HEK293 (cell line): Measurements from ENCODE around the gene POT1.

Experiments used
- BCL11A ChIP-seq: fragments of 450-650 bp; formaldehyde crosslinking; IDR thresholded peaks from 2 replicates; pipeline ENCODE4 v1.5.1; 2016; ENCODE audit warnings: low read depth, missing biosample characterization, missing genetic modification characterization
- FEZF1 ChIP-seq: fragments of 450-650 bp; formaldehyde crosslinking; IDR thresholded peaks from 2 replicates; pipeline ENCODE4 v1.5.1; 2016; ENCODE audit warnings: missing biosample characterization, missing genetic modification characterization
- GLIS1 ChIP-seq: fragments of 450-650 bp; formaldehyde crosslinking; IDR thresholded peaks from 2 replicates; pipeline ENCODE4 v1.5.1; 2016; ENCODE audit warnings: missing biosample characterization, missing genetic modification characterization
- KLF10 ChIP-seq: fragments of 450-650 bp; IDR thresholded peaks from 2 replicates; pipeline ENCODE4 v1.5.1; 2018; ENCODE audit warnings: missing biosample characterization, mild to moderate bottlenecking, missing genetic modification characterization
- KLF9 ChIP-seq: fragments of 450-650 bp; formaldehyde crosslinking; IDR thresholded peaks from 2 replicates; pipeline ENCODE4 v1.5.1; 2016; ENCODE audit warnings: missing biosample characterization, missing genetic modification characterization, low read depth
- SALL2 ChIP-seq: fragments of 450-650 bp; formaldehyde crosslinking; IDR thresholded peaks from 2 replicates; pipeline ENCODE4 v1.5.0; 2017; ENCODE audit warnings: missing biosample characterization, mild to moderate bottlenecking, missing genetic modification characterization, borderline replicate concordance
- ZBTB21 ChIP-seq: fragments of 450-650 bp; formaldehyde crosslinking; IDR thresholded peaks from 2 replicates; pipeline ENCODE4 v1.5.1; 2017; ENCODE audit warnings: missing biosample characterization, missing genetic modification characterization
- ZBTB8A ChIP-seq: fragments of 450-650 bp; formaldehyde crosslinking; IDR thresholded peaks from 2 replicates; pipeline ENCODE4 v1.5.1; 2016; ENCODE audit warnings: missing biosample characterization, missing genetic modification characterization
- ZFP69B ChIP-seq: fragments of 450-650 bp; formaldehyde crosslinking; IDR thresholded peaks from 2 replicates; pipeline ENCODE4 v1.5.1; 2016; ENCODE audit warnings: missing biosample characterization, missing genetic modification characterization
- ZIC2 ChIP-seq: fragments of 450-650 bp; formaldehyde crosslinking; IDR thresholded peaks from 2 replicates; pipeline ENCODE4 v1.5.1; 2016; ENCODE audit warnings: missing biosample characterization, missing genetic modification characterization
- ZNF133 ChIP-seq: fragments of 450-650 bp; formaldehyde crosslinking; IDR thresholded peaks from 2 replicates; pipeline ENCODE4 v1.5.1; 2016; ENCODE audit warnings: missing biosample characterization, missing genetic modification characterization
- ZNF174 ChIP-seq: fragments of 450-650 bp; formaldehyde crosslinking; IDR thresholded peaks from 2 replicates; pipeline ENCODE4 v1.5.0; 2017; ENCODE audit warnings: missing biosample characterization, mild to moderate bottlenecking, missing genetic modification characterization
- ZNF18 ChIP-seq: fragments of 450-650 bp; formaldehyde crosslinking; IDR thresholded peaks from 2 replicates; pipeline ENCODE4 v1.5.1; 2016; ENCODE audit warnings: missing biosample characterization, missing genetic modification characterization
- ZNF184 ChIP-seq: fragments of 450-650 bp; IDR thresholded peaks from 2 replicates; pipeline ENCODE4 v1.5.1; 2018; ENCODE audit warnings: missing biosample characterization, mild to moderate bottlenecking, missing genetic modification characterization
- ZNF23 ChIP-seq: fragments of 450-650 bp; formaldehyde crosslinking; IDR thresholded peaks from 2 replicates; pipeline ENCODE4 v1.5.1; 2016; ENCODE audit warnings: missing biosample characterization, missing genetic modification characterization, borderline replicate concordance
- ZNF26 ChIP-seq: fragments of 450-650 bp; formaldehyde crosslinking; IDR thresholded peaks from 2 replicates; pipeline ENCODE4 v1.5.1; 2016; ENCODE audit warnings: missing biosample characterization, missing genetic modification characterization
- ZNF266 ChIP-seq: fragments of 450-650 bp; formaldehyde crosslinking; IDR thresholded peaks from 2 replicates; pipeline ENCODE4 v1.5.1; 2016; ENCODE audit warnings: missing biosample characterization, missing genetic modification characterization, low read depth
- ZNF391 ChIP-seq: fragments of 450-650 bp; formaldehyde crosslinking; IDR thresholded peaks from 2 replicates; pipeline ENCODE4 v1.5.1; 2016; ENCODE audit warnings: low read depth, missing biosample characterization, missing genetic modification characterization, borderline replicate concordance
- ZNF416 ChIP-seq: fragments of 450-650 bp; formaldehyde crosslinking; IDR thresholded peaks from 2 replicates; pipeline ENCODE4 v1.5.1; 2016; ENCODE audit warnings: missing biosample characterization, missing genetic modification characterization
- ZNF473 ChIP-seq: fragments of 450-650 bp; formaldehyde crosslinking; IDR thresholded peaks from 2 replicates; pipeline ENCODE4 v1.5.1; 2017; ENCODE audit warnings: missing biosample characterization, missing genetic modification characterization
- ZNF501 ChIP-seq: fragments of 450-650 bp; formaldehyde crosslinking; IDR thresholded peaks from 2 replicates; pipeline ENCODE4 v1.5.1; 2016; ENCODE audit warnings: missing biosample characterization, missing genetic modification characterization
- ZNF514 ChIP-seq: fragments of 450-650 bp; formaldehyde crosslinking; IDR thresholded peaks from 2 replicates; pipeline ENCODE4 v1.5.1; 2016; ENCODE audit warnings: missing biosample characterization, missing genetic modification characterization
- ZNF518A ChIP-seq: fragments of 450-650 bp; formaldehyde crosslinking; conservative IDR thresholded peaks from 2 replicates; pipeline ENCODE4 v1.5.1; 2016; ENCODE audit warnings: low read depth, missing biosample characterization, missing genetic modification characterization
- ZNF548 ChIP-seq: fragments of 450-650 bp; formaldehyde crosslinking; IDR thresholded peaks from 2 replicates; pipeline ENCODE4 v1.5.1; 2016; ENCODE audit warnings: missing biosample characterization, missing genetic modification characterization
- ZNF660 ChIP-seq: fragments of 450-650 bp; IDR thresholded peaks from 2 replicates; pipeline ENCODE4 v1.5.1; 2018; ENCODE audit warnings: missing biosample characterization, mild to moderate bottlenecking, missing genetic modification characterization
- ZNF768 ChIP-seq: fragments of 450-650 bp; formaldehyde crosslinking; IDR thresholded peaks from 2 replicates; pipeline ENCODE4 v1.5.1; 2018; ENCODE audit warnings: missing biosample characterization, mild to moderate bottlenecking, missing genetic modification characterization
- ZNF785 ChIP-seq: fragments of 450-650 bp; formaldehyde crosslinking; IDR thresholded peaks from 2 replicates; pipeline ENCODE4 v1.5.1; 2016; ENCODE audit warnings: missing biosample characterization, missing genetic modification characterization
- ZNF792 ChIP-seq: fragments of 450-650 bp; formaldehyde crosslinking; IDR thresholded peaks from 2 replicates; pipeline ENCODE4 v1.5.1; 2016; ENCODE audit warnings: missing biosample characterization, missing genetic modification characterization
- ZNF830 ChIP-seq: fragments of 450-650 bp; IDR thresholded peaks from 2 replicates; pipeline ENCODE4 v1.5.0; 2018; ENCODE audit warnings: missing biosample characterization, missing genetic modification characterization, low read depth, mild to moderate bottlenecking, moderate library complexity
- ZSCAN30 ChIP-seq: fragments of 450-650 bp; IDR thresholded peaks from 2 replicates; pipeline ENCODE4 v1.5.1; 2018; ENCODE audit warnings: missing biosample characterization, mild to moderate bottlenecking, missing genetic modification characterization, moderate library complexity
- ZSCAN4 ChIP-seq: fragments of 450-650 bp; formaldehyde crosslinking; IDR thresholded peaks from 2 replicates; pipeline ENCODE4 v1.5.1; 2017; ENCODE audit warnings: missing biosample characterization, missing genetic modification characterization

POT1 gene

GRCh38 chr7:124929467-124930172 lies at the start of gene POT1 (continued):
- no peak; the same call in 1 of the 2 replicates for TF ChIP-seq KLF9
- peak; percentile 99 for TF ChIP-seq ZBTB21
- peak; percentile 85 for TF ChIP-seq GLIS1
- TF ChIP-seq ZNF518A (tag by site-specific recombination) = peak; percentile 80
- TF ChIP-seq SALL2 (tag by site-specific recombination) = no peak
- TF ChIP-seq ZNF23 (tag by site-specific recombination) = no peak
- TF ChIP-seq ZSCAN4 = no peak
- TF ChIP-seq ZNF18 (tag by site-specific recombination) = peak; percentile 95
- TF ChIP-seq ZNF266 (tag by site-specific recombination) = no peak
- peak; percentile 35 for TF ChIP-seq ZIC2 (tag by site-specific recombination)
- TF ChIP-seq ZNF660 (tag by site-specific recombination) = 0 out of 2 replicates have a peak, but pooled peaks have one; percentile 69
- no peak for TF ChIP-seq ZNF133 (tag by site-specific recombination)
- TF ChIP-seq ZNF768 (tag by site-specific recombination) = no peak
- no peak for TF ChIP-seq ZNF830 (tag by site-specific recombination)
- TF ChIP-seq FEZF1 (tag by site-specific recombination) = no peak
- no peak for TF ChIP-seq ZNF184 (tag by site-specific recombination)
- TF ChIP-seq ZNF785 (tag by site-specific recombination) = no peak
- no peak for TF ChIP-seq ZNF391
- TF ChIP-seq BCL11A (tag by site-specific recombination) = no peak
- TF ChIP-seq ZNF473 (tag by site-specific recombination) = no peak
- no peak for TF ChIP-seq ZNF548 (tag by site-specific recombination)
- peak; percentile 94 for TF ChIP-seq ZSCAN30 (tag by site-specific recombination)
- no peak for TF ChIP-seq ZNF416 (tag by site-specific recombination)
- TF ChIP-seq ZNF174 = no peak
- no peak for TF ChIP-seq ZNF514
- no peak for TF ChIP-seq ZNF26
- no peak for TF ChIP-seq ZFP69B (tag by site-specific recombination)
- TF ChIP-seq ZNF792 (tag by site-specific recombination) = no peak
- TF ChIP-seq ZBTB8A (tag by site-specific recombination) = peak; percentile 81
- no peak; the same call in 1 of the 2 replicates for TF ChIP-seq KLF10
- no peak; the same call in 1 of the 2 replicates for TF ChIP-seq ZNF501 (tag by site-specific recombination)
